Measurements from ENCODE around the gene C10orf90.

C10orf90 gene

GRCh38 chr10:126670056-126670894 is at the start of gene C10orf90:
Gene C10orf90 (minus strand): TSS chr10:126670693. CDS start chr10:126670480, 213 bp downstream.
- TF ChIP-seq CREB1 (IDR thresholded peaks at IDR 0.05; ENCODE audit: low read depth) (no peak), EP300 (IDR thresholded peaks at IDR 0.05; ENCODE audit: borderline replicate concordance) (no peak), REST (IDR thresholded peaks at IDR 0.05; ENCODE audit: low read depth) (no peak), EGR1 (IDR thresholded peaks at IDR 0.05) (no peak), TCF12 (IDR thresholded peaks at IDR 0.05; ENCODE audit: low read depth) (no peak), ZBTB7A (IDR thresholded peaks at IDR 0.05; ENCODE audit: low read depth) (no peak), MAX (IDR thresholded peaks at IDR 0.05) (no peak)

- TF ChIP-seq RAD21 (IDR thresholded peaks at IDR 0.05; ENCODE audit: low read depth) (no peak), NFIC (IDR thresholded peaks at IDR 0.05) (no peak), EP300 (IDR thresholded peaks at IDR 0.05; ENCODE audit: borderline replicate concordance) (no peak), CEBPB (IDR thresholded peaks at IDR 0.05) (no peak), CREB1 (IDR thresholded peaks at IDR 0.05; ENCODE audit: low read depth) (no peak), YY1 (IDR thresholded peaks at IDR 0.05; ENCODE audit: low read depth) (no peak), EGR1 (IDR thresholded peaks at IDR 0.05) (no peak), TCF12 (IDR thresholded peaks at IDR 0.05; ENCODE audit: low read depth) (no peak), USF1 (IDR thresholded peaks at IDR 0.05) (no peak), FOXM1 (IDR thresholded peaks at IDR 0.05; ENCODE audit: borderline replicate concordance, low read depth) (no peak), ZBTB7A (IDR thresholded peaks at IDR 0.05; ENCODE audit: low read depth) (no peak), REST (IDR thresholded peaks at IDR 0.05; ENCODE audit: low read depth) (no peak)
These were observed 45.9 kb upstream of the C10orf90 start for GRCh38 chr10:126716366-126716765.

- TF ChIP-seq USF1 (IDR thresholded peaks at IDR 0.05) (no peak), TCF12 (IDR thresholded peaks at IDR 0.05; ENCODE audit: low read depth) (no peak), RAD21 (IDR thresholded peaks at IDR 0.05; ENCODE audit: low read depth) (no peak), NFIC (IDR thresholded peaks at IDR 0.05) (no peak), TAF1 (IDR thresholded peaks at IDR 0.05; ENCODE audit: low read depth) (no peak), MAX (IDR thresholded peaks at IDR 0.05) (no peak)
These were observed 43.1 kb upstream of the C10orf90 start for GRCh38 chr10:126713594-126713993.

- TF ChIP-seq YY1 (IDR thresholded peaks at IDR 0.05; ENCODE audit: low read depth) (no peak), TAF1 (IDR thresholded peaks at IDR 0.05; ENCODE audit: low read depth) (no peak), CREB1 (IDR thresholded peaks at IDR 0.05; ENCODE audit: low read depth) (no peak), NFIC (IDR thresholded peaks at IDR 0.05) (no peak), RAD21 (IDR thresholded peaks at IDR 0.05; ENCODE audit: low read depth) (no peak), TEAD4 (IDR thresholded peaks at IDR 0.05) (no peak), FOXM1 (IDR thresholded peaks at IDR 0.05; ENCODE audit: borderline replicate concordance, low read depth) (no peak), ZBTB7A (IDR thresholded peaks at IDR 0.05; ENCODE audit: low read depth) (no peak), CEBPB (IDR thresholded peaks at IDR 0.05) (no peak), EGR1 (IDR thresholded peaks at IDR 0.05) (no peak), TCF12 (IDR thresholded peaks at IDR 0.05; ENCODE audit: low read depth) (no peak), MAX (IDR thresholded peaks at IDR 0.05) (no peak), EP300 (IDR thresholded peaks at IDR 0.05; ENCODE audit: borderline replicate concordance) (no peak)
These were observed 42.2 kb upstream of the C10orf90 start for GRCh38 chr10:126712681-126713080.

- TF ChIP-seq ZBTB7A (IDR thresholded peaks at IDR 0.05; ENCODE audit: low read depth): no peak
- TF ChIP-seq CEBPB (IDR thresholded peaks at IDR 0.05): no peak
- no peak for TF ChIP-seq USF1 (IDR thresholded peaks at IDR 0.05)
- no peak for TF ChIP-seq EGR1 (IDR thresholded peaks at IDR 0.05)
- no peak for TF ChIP-seq TAF1 (IDR thresholded peaks at IDR 0.05; ENCODE audit: low read depth)
- TF ChIP-seq TCF12 (IDR thresholded peaks at IDR 0.05; ENCODE audit: low read depth): no peak
- TF ChIP-seq FOXM1 (IDR thresholded peaks at IDR 0.05; ENCODE audit: borderline replicate concordance, low read depth): no peak
- TF ChIP-seq CREB1 (IDR thresholded peaks at IDR 0.05; ENCODE audit: low read depth): no peak
- no peak for TF ChIP-seq MAX (IDR thresholded peaks at IDR 0.05)
- TF ChIP-seq REST (IDR thresholded peaks at IDR 0.05; ENCODE audit: low read depth): no peak
- TF ChIP-seq YY1 (IDR thresholded peaks at IDR 0.05; ENCODE audit: low read depth): no peak
- no peak for TF ChIP-seq TEAD4 (IDR thresholded peaks at IDR 0.05)
- no peak for TF ChIP-seq EP300 (IDR thresholded peaks at IDR 0.05; ENCODE audit: borderline replicate concordance)
- TF ChIP-seq NFIC (IDR thresholded peaks at IDR 0.05): no peak
- no peak for TF ChIP-seq RAD21 (IDR thresholded peaks at IDR 0.05; ENCODE audit: low read depth)
These were observed 35.6 kb upstream of the C10orf90 start for GRCh38 chr10:126705951-126706565.

Measured in Ishikawa (cell line).